Measurements from ENCODE around the gene PIEZO2. TPM values are rescaled to one million over a fixed set of nuclear protein-coding genes. Genes with fewer than 3 reads are reported as not detected.

PIEZO2 gene
- total and polyA plus RNA-seq, 2 donors (not counting 1 experiment from before 2014, with no cell fraction given), result not detected

DNA sequence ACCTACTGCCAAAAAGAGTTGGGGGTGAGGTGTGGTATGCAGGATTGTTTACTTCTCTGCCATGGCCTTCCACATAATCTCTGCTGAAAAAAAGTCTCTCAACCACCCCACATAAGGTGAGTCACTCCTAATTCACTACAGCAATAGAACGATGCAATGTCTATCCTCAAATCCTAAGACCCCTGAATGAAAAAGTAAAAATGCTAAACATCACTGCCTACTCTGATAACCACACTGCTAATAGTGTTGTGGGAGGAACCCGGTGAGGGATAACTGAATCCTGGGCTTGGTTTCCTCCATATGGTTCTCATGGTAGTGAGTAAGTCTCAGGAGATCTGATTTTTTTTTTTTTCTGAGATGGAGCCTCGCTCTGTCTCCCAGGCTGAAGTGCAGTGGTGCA is 252.5 kb downstream of the PIEZO2 start:
- H3K9me3 Mint-ChIP-seq (ENCODE audit: insufficient read depth), result no peaks in the 10 kb centered on the region
- Histone ChIP-seq H4K20me1 (ENCODE audit: control insufficient read depth, insufficient read depth, low read length, poor library complexity, severe bottlenecking) (no peaks in the 10 kb centered on the region), H3K79me2 (ENCODE audit: control insufficient read depth, insufficient read depth, low read length) (no peaks in the 10 kb centered on the region), H3K27ac (ENCODE audit: low read length in 2 of 2) (no peak overlapping the region), H3K4me2 (replicated peaks; ENCODE audit: low read depth, low read length, poor library complexity, severe bottlenecking) (no peak overlapping the region), H3K9ac (ENCODE audit: low read length) (no peak overlapping the region), H3K27me3 (replicated peaks in 1 of 4; ENCODE audit: control extremely low read depth in 1 of 4, control insufficient read depth in 3 of 4, insufficient read depth in 4 of 4, low read length in 3 of 4) (peaks cover 0 to 4% (median 0%) of the 10 kb centered on the region in 4 experiments), H3K9me3 (ENCODE audit: control extremely low read depth in 1 of 3, control insufficient read depth in 2 of 3, insufficient read depth in 1 of 3, low read length in 2 of 3) (no peaks in the 10 kb centered on the region), H2AFZ (ENCODE audit: insufficient read depth, low read depth, low read length, poor library complexity, severe bottlenecking) (no peak overlapping the region), H3K4me1 (ENCODE audit: control insufficient read depth in 2 of 2, insufficient read depth in 2 of 2, low read length in 2 of 2) (peaks cover 0 to 4% of the 10 kb centered on the region in 2 donors), H3K4me3 (ENCODE audit: control extremely low read depth in 1 of 5, extremely low read depth in 1 of 5, insufficient read depth in 1 of 5, low read depth in 2 of 5, low read length in 4 of 5) (no peak overlapping the region), H3K36me3 (replicated peaks in 1 of 2; ENCODE audit: control extremely low read depth in 1 of 2, control insufficient read depth in 1 of 2, extremely low read depth in 1 of 2, insufficient read depth in 2 of 2, low read length in 1 of 2) (no peaks in the 10 kb centered on the region)
- DNase-seq, result no peak
- H3K27me3 Mint-ChIP-seq, result peaks cover 17% of the 10 kb centered on the region
- H3K27ac Mint-ChIP-seq, result no peak overlapping the region
- WGBS (ENCODE audit: insufficient coverage), result 21% methylated on average over 2 of the region's 3 CpGs
- intact Hi-C loops (cut with micrococcal nuclease), result no loop called here
- no peak for ATAC-seq (ENCODE audit: low read depth)
- ChIA-PET POLR2A (no interaction called here), CTCF (no interaction called here)
- H3K4me1 Mint-ChIP-seq, result peaks cover 2% of the 10 kb centered on the region
- no peak for TF ChIP-seq CTCF (IDR thresholded peaks at IDR 0.05)
- TF ChIP-seq EZH2 (IDR thresholded peaks at IDR 0.05; ENCODE audit: borderline replicate concordance, insufficient read depth, low read depth, low read length, poor library complexity, severe bottlenecking), result no peak
- no peak overlapping the region for H3K4me3 Mint-ChIP-seq

DNA sequence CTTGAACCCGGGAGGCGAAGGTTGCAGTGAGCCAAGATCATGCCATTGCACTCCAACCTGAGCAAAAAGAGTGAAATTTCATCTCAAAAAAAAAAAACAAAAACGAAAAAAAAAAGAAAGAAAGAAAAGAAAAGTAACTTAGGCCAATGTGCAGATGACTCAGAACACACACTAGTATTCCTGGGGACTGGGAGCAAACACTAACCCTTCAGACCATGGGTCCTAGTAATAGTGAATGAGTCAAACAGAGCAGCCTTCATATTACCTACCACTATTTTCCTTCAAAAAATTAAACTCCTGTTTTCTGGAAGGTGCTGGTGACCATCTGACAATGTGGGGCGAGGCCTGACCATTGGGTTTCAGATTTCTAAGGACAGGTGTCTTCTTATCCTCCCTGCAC is 253.4 kb downstream of the PIEZO2 start:
- Histone ChIP-seq H2AFZ (ENCODE audit: insufficient read depth, low read depth, low read length, poor library complexity, severe bottlenecking) (no peak overlapping the region), H3K4me2 (replicated peaks; ENCODE audit: low read depth, low read length, poor library complexity, severe bottlenecking) (no peak overlapping the region), H3K36me3 (replicated peaks in 1 of 2; ENCODE audit: control extremely low read depth in 1 of 2, control insufficient read depth in 1 of 2, extremely low read depth in 1 of 2, insufficient read depth in 2 of 2, low read length in 1 of 2) (no peaks in the 10 kb centered on the region), H3K27me3 (replicated peaks in 1 of 4; ENCODE audit: control extremely low read depth in 1 of 4, control insufficient read depth in 3 of 4, insufficient read depth in 4 of 4, low read length in 3 of 4) (peaks cover 0 to 4% (median 0%) of the 10 kb centered on the region in 4 experiments), H3K9me3 (ENCODE audit: control extremely low read depth in 1 of 3, control insufficient read depth in 2 of 3, insufficient read depth in 1 of 3, low read length in 2 of 3) (no peaks in the 10 kb centered on the region), H3K27ac (ENCODE audit: low read length in 2 of 2) (no peak overlapping the region), H3K9ac (ENCODE audit: low read length) (no peak overlapping the region), H3K4me1 (ENCODE audit: control insufficient read depth in 2 of 2, insufficient read depth in 2 of 2, low read length in 2 of 2) (peaks cover 0 to 4% of the 10 kb centered on the region in 2 donors), H3K79me2 (ENCODE audit: control insufficient read depth, insufficient read depth, low read length) (no peaks in the 10 kb centered on the region), H4K20me1 (ENCODE audit: control insufficient read depth, insufficient read depth, low read length, poor library complexity, severe bottlenecking) (no peaks in the 10 kb centered on the region), H3K4me3 (ENCODE audit: control extremely low read depth in 1 of 5, extremely low read depth in 1 of 5, insufficient read depth in 1 of 5, low read depth in 2 of 5, low read length in 4 of 5) (no peak overlapping the region)
- ATAC-seq (ENCODE audit: low read depth), result no peak
- intact Hi-C loops (cut with micrococcal nuclease), result no loop called here
- no peak for DNase-seq
- POLR2A ChIA-PET, result no interaction called here
- Mint-ChIP-seq H3K4me3 (no peak overlapping the region), H3K27ac (no peak overlapping the region), H3K27me3 (peaks cover 17% of the 10 kb centered on the region), H3K9me3 (ENCODE audit: insufficient read depth) (no peaks in the 10 kb centered on the region), H3K4me1 (peaks cover 2% of the 10 kb centered on the region)
- TF ChIP-seq CTCF (IDR thresholded peaks at IDR 0.05) (no peak), EZH2 (IDR thresholded peaks at IDR 0.05; ENCODE audit: borderline replicate concordance, insufficient read depth, low read depth, low read length, poor library complexity, severe bottlenecking) (no peak)
- CTCF ChIA-PET, result no interaction called here
- no CpG with 5 or more reads among the region's 4 CpGs for WGBS (ENCODE audit: insufficient coverage)

All from B cell (primary cell).